ENCODE results near the gene GLP2R. TPM values are rescaled to one million over a fixed set of nuclear protein-coding genes. Genes with fewer than 3 reads are reported as not detected.

The GLP2R gene
- total and polyA plus RNA-seq, 4 experiments from 2014 or later, result not detected

GRCh38 chr17:9899280-9900043 lies 73.7 kb downstream of the GLP2R start:
- Histone ChIP-seq H3K9me3 (ENCODE audit: control insufficient read depth in 1 of 2, low read length in 2 of 2) (no peaks in the 10 kb centered on the region), H3K4me1 (ENCODE audit: insufficient read depth, low read length) (no peaks in the 10 kb centered on the region), H3K36me3 (ENCODE audit: insufficient read depth, low read length) (no peaks in the 10 kb centered on the region), H3K4me3 (ENCODE audit: low read length in 2 of 2) (no peak overlapping the region), H3K27me3 (ENCODE audit: insufficient read depth, low read length) (no peaks in the 10 kb centered on the region), H3K27ac (ENCODE audit: low read depth, low read length) (no peak overlapping the region)
- ChIA-PET POLR2A (ENCODE audit: partially characterized antibody) (no interaction called here), CTCF (ENCODE audit: partially characterized antibody) (no interaction called here)
- H3K27ac Mint-ChIP-seq, result peak overlapping the region in 1 of 7 donors; percentile 19
- no peak overlapping the region for H3K4me3 Mint-ChIP-seq
- no peak for DNase-seq
- H3K36me3 Mint-ChIP-seq, result no peaks in the 10 kb centered on the region
- intact Hi-C loops (cut with micrococcal nuclease), result no loop called here
- peaks cover 0 to 2% (median 0%) of the 10 kb centered on the region in 8 donors for H3K9me3 Mint-ChIP-seq
- H3K4me1 Mint-ChIP-seq, result no peaks in the 10 kb centered on the region
- H3K27me3 Mint-ChIP-seq, result peaks cover 6 to 19% of the 10 kb centered on the region in 2 donors

GRCh38 chr17:9900044-9900594 lies 74.4 kb downstream of the GLP2R start:
- POLR2A ChIA-PET (ENCODE audit: partially characterized antibody), result no interaction called here
- intact Hi-C loops (cut with micrococcal nuclease), result no loop called here
- no peak overlapping the region for H3K4me3 Mint-ChIP-seq
- H3K27ac Mint-ChIP-seq, result no peak overlapping the region
- H3K36me3 Mint-ChIP-seq, result no peaks in the 10 kb centered on the region
- Histone ChIP-seq H3K4me3 (ENCODE audit: low read length in 2 of 2) (no peak overlapping the region), H3K27ac (ENCODE audit: low read depth, low read length) (no peak overlapping the region), H3K9me3 (ENCODE audit: control insufficient read depth in 1 of 2, low read length in 2 of 2) (no peaks in the 10 kb centered on the region), H3K4me1 (ENCODE audit: insufficient read depth, low read length) (no peaks in the 10 kb centered on the region), H3K27me3 (ENCODE audit: insufficient read depth, low read length) (no peaks in the 10 kb centered on the region), H3K36me3 (ENCODE audit: insufficient read depth, low read length) (no peaks in the 10 kb centered on the region)
- no peak for DNase-seq
- H3K27me3 Mint-ChIP-seq, result peaks cover 6 to 14% of the 10 kb centered on the region in 2 donors
- CTCF ChIA-PET (ENCODE audit: partially characterized antibody), result no interaction called here
- no peaks in the 10 kb centered on the region for H3K4me1 Mint-ChIP-seq
- H3K9me3 Mint-ChIP-seq, result peaks cover 0 to 2% (median 0%) of the 10 kb centered on the region in 8 donors

- no peaks in the 10 kb centered on the region for H3K27me3 ChIP-seq (ENCODE audit: insufficient read depth, low read length)
- ChIA-PET CTCF (ENCODE audit: partially characterized antibody) (interaction anchor here (0.5 kb wide), 1 partner anchor 371 kb away, joined by 5 read pairs; no protein-coding TSS in a partner anchor), POLR2A (ENCODE audit: partially characterized antibody) (no interaction called here)
- Mint-ChIP-seq H3K9me3 (peaks cover 0 to 4% (median 0%) of the 10 kb centered on the region in 8 donors), H3K27me3 (peaks cover 9 to 11% of the 10 kb centered on the region in 2 donors), H3K36me3 (no peaks in the 10 kb centered on the region), H3K27ac (no peak overlapping the region), H3K4me1 (no peaks in the 10 kb centered on the region), H3K4me3 (no peak overlapping the region)
- no peaks in the 10 kb centered on the region for H3K4me1 ChIP-seq (ENCODE audit: insufficient read depth, low read length)
- no peak overlapping the region for H3K4me3 ChIP-seq (ENCODE audit: low read length in 2 of 2)
- no peak for DNase-seq
- H3K9me3 ChIP-seq (ENCODE audit: control insufficient read depth in 1 of 2, low read length in 2 of 2), result no peaks in the 10 kb centered on the region
- H3K36me3 ChIP-seq (ENCODE audit: insufficient read depth, low read length), result no peaks in the 10 kb centered on the region
- intact Hi-C loops (cut with micrococcal nuclease), result no loop called here
- no peak overlapping the region for H3K27ac ChIP-seq (ENCODE audit: low read depth, low read length)
Observed at GRCh38 chr17:9900784-9901183, 75.1 kb downstream of the GLP2R start.

- H3K9me3 Mint-ChIP-seq, result peaks cover 0 to 5% (median 0%) of the 10 kb centered on the region in 8 donors
- POLR2A ChIA-PET (ENCODE audit: partially characterized antibody), result no interaction called here
- H3K27me3 Mint-ChIP-seq, result peaks cover 3 to 9% of the 10 kb centered on the region in 2 donors
- H3K36me3 Mint-ChIP-seq, result no peaks in the 10 kb centered on the region
- DNase-seq, result no peak
- no peak overlapping the region for H3K4me3 ChIP-seq (ENCODE audit: low read length in 2 of 2)
- no peak overlapping the region for H3K4me3 Mint-ChIP-seq
- CTCF ChIA-PET (ENCODE audit: partially characterized antibody), result no interaction called here
- no peaks in the 10 kb centered on the region for H3K9me3 ChIP-seq (ENCODE audit: control insufficient read depth in 1 of 2, low read length in 2 of 2)
- no peaks in the 10 kb centered on the region for H3K4me1 ChIP-seq (ENCODE audit: insufficient read depth, low read length)
- H3K27ac ChIP-seq (ENCODE audit: low read depth, low read length), result no peak overlapping the region
- no peaks in the 10 kb centered on the region for H3K36me3 ChIP-seq (ENCODE audit: insufficient read depth, low read length)
- no peak overlapping the region for H3K27ac Mint-ChIP-seq
- no peaks in the 10 kb centered on the region for H3K27me3 ChIP-seq (ENCODE audit: insufficient read depth, low read length)
- intact Hi-C loops (cut with micrococcal nuclease), result no loop called here
- no peaks in the 10 kb centered on the region for H3K4me1 Mint-ChIP-seq
Observed at GRCh38 chr17:9902120-9902519, 76.4 kb downstream of the GLP2R start.

- ChIA-PET POLR2A (ENCODE audit: partially characterized antibody) (no interaction called here), CTCF (ENCODE audit: partially characterized antibody) (no interaction called here)
- intact Hi-C loops (cut with micrococcal nuclease), result no loop called here
- Histone ChIP-seq H3K36me3 (ENCODE audit: insufficient read depth, low read length) (no peaks in the 10 kb centered on the region), H3K27me3 (ENCODE audit: insufficient read depth, low read length) (no peaks in the 10 kb centered on the region), H3K4me3 (ENCODE audit: low read length in 2 of 2) (no peak overlapping the region), H3K27ac (ENCODE audit: low read depth, low read length) (no peak overlapping the region), H3K4me1 (ENCODE audit: insufficient read depth, low read length) (no peaks in the 10 kb centered on the region), H3K9me3 (ENCODE audit: control insufficient read depth in 1 of 2, low read length in 2 of 2) (no peaks in the 10 kb centered on the region)
- peaks cover 0 to 5% (median 0%) of the 10 kb centered on the region in 8 donors for H3K9me3 Mint-ChIP-seq
- peaks cover 5 to 12% of the 10 kb centered on the region in 2 donors for H3K27me3 Mint-ChIP-seq
- DNase-seq, result no peak
- H3K36me3 Mint-ChIP-seq, result no peaks in the 10 kb centered on the region
- H3K27ac Mint-ChIP-seq, result no peak overlapping the region
- no peaks in the 10 kb centered on the region for H3K4me1 Mint-ChIP-seq
- H3K4me3 Mint-ChIP-seq, result no peak overlapping the region
Observed at GRCh38 chr17:9904277-9905077, 78.8 kb downstream of the GLP2R start.

GRCh38 chr17:9905078-9905415 lies 79.3 kb downstream of the GLP2R start, which contains the start of gene RCVRN:
TSS of gene RCVRN (minus strand) at chr17:9905271. CDS start at chr17:9905180, 91 bp downstream.
- no peaks in the 10 kb centered on the region for H3K36me3 Mint-ChIP-seq
- intact Hi-C loops (cut with micrococcal nuclease), result no loop called here
- Histone ChIP-seq H3K9me3 (ENCODE audit: control insufficient read depth in 1 of 2, low read length in 2 of 2) (no peaks in the 10 kb centered on the region), H3K27me3 (ENCODE audit: insufficient read depth, low read length) (no peaks in the 10 kb centered on the region), H3K27ac (ENCODE audit: low read depth, low read length) (no peak within 1 kb of the TSS), H3K4me1 (ENCODE audit: insufficient read depth, low read length) (no peaks in the 10 kb centered on the region), H3K4me3 (ENCODE audit: low read length in 2 of 2) (no peak within 1 kb of the TSS), H3K36me3 (ENCODE audit: insufficient read depth, low read length) (no peaks in the 10 kb centered on the region)
- H3K27ac Mint-ChIP-seq, result no peak within 1 kb of the TSS
- no peak within 1 kb of the TSS for H3K4me3 Mint-ChIP-seq
- H3K4me1 Mint-ChIP-seq, result no peaks in the 10 kb centered on the region
- H3K27me3 Mint-ChIP-seq, result peaks cover 3 to 13% of the 10 kb centered on the region in 2 donors
- H3K9me3 Mint-ChIP-seq, result peaks cover 0 to 5% (median 0%) of the 10 kb centered on the region in 8 donors
- ChIA-PET CTCF (ENCODE audit: partially characterized antibody) (no interaction called here), POLR2A (ENCODE audit: partially characterized antibody) (no interaction called here)
- DNase-seq, result no peak

GRCh38 chr17:9905902-9906301 lies 80.2 kb downstream of the GLP2R start:
- Histone ChIP-seq H3K4me1 (ENCODE audit: insufficient read depth, low read length) (no peaks in the 10 kb centered on the region), H3K27ac (ENCODE audit: low read depth, low read length) (no peak overlapping the region), H3K9me3 (ENCODE audit: control insufficient read depth in 1 of 2, low read length in 2 of 2) (no peaks in the 10 kb centered on the region), H3K4me3 (ENCODE audit: low read length in 2 of 2) (no peak overlapping the region), H3K36me3 (ENCODE audit: insufficient read depth, low read length) (no peaks in the 10 kb centered on the region), H3K27me3 (ENCODE audit: insufficient read depth, low read length) (no peaks in the 10 kb centered on the region)
- peaks cover 0 to 5% (median 0%) of the 10 kb centered on the region in 8 donors for H3K9me3 Mint-ChIP-seq
- peaks cover 3 to 10% of the 10 kb centered on the region in 2 donors for H3K27me3 Mint-ChIP-seq
- no peaks in the 10 kb centered on the region for H3K4me1 Mint-ChIP-seq
- DNase-seq, result no peak
- H3K36me3 Mint-ChIP-seq, result no peaks in the 10 kb centered on the region
- no peak overlapping the region for H3K27ac Mint-ChIP-seq
- intact Hi-C loops (cut with micrococcal nuclease), result no loop called here
- POLR2A ChIA-PET (ENCODE audit: partially characterized antibody), result no interaction called here
- CTCF ChIA-PET (ENCODE audit: partially characterized antibody), result no interaction called here
- no peak overlapping the region for H3K4me3 Mint-ChIP-seq

All from CD4-positive, alpha-beta memory T cell (primary cell).